Chondrocyte (in vitro differentiated cells): ENCODE data around the gene CACNB2. TPM values are rescaled to one million over a fixed set of nuclear protein-coding genes. Genes with fewer than 3 reads are reported as not detected.

Experiments used
- DNase-seq: peaks from one replicate; pipeline ENCODE4 v3.0.0; 2021; ENCODE audit warnings: mixed read lengths, low spot score
- H3K27ac Mint-ChIP-seq: one replicate; pipeline ENCODE4 v1.8.0; 2021; ENCODE audit warnings: mild to moderate bottlenecking, moderate library complexity, mixed read lengths; ENCODE audit not compliant: unreplicated experiment
- H3K27me3 Mint-ChIP-seq: 2 replicates; pipeline ENCODE4 v1.8.0; 2021; ENCODE audit warnings: low read depth, mixed read lengths
- H3K36me3 Mint-ChIP-seq: 2 replicates; pipeline ENCODE4 v1.8.0; 2021; ENCODE audit warnings: low read depth, mixed read lengths
- H3K4me1 Mint-ChIP-seq: 2 replicates; pipeline ENCODE4 v1.8.0; 2021; ENCODE audit warnings: low read depth, mild to moderate bottlenecking, mixed read lengths
- H3K4me3 Mint-ChIP-seq: one replicate; pipeline ENCODE4 v1.8.0; 2021; ENCODE audit warnings: mild to moderate bottlenecking, moderate library complexity, mixed read lengths; ENCODE audit not compliant: unreplicated experiment
- H3K9me3 Mint-ChIP-seq: 2 replicates; pipeline ENCODE4 v1.8.0; 2021; ENCODE audit warnings: low read depth, mixed read lengths
- total RNA-seq: library from RNA; stranded (reverse); gene quantifications from 3 replicates; pipeline ENCODE4 v1.2.1, GENCODE V29; 2021
- TF ChIP-seq, protein P1 (sequence below): fragments of 200-600 bp; sonication (generic); IDR thresholded peaks from 2 replicates; pipeline ENCODE4 v1.5.0; 2021; ENCODE audit warnings: antibody characterized with exemption, mild to moderate bottlenecking, moderate library complexity

The CACNB2 gene
- total RNA-seq, 1 donor from 2014 or later, result 0.25 TPM

- H3K27ac Mint-ChIP-seq, result no peak overlapping the region
- H3K36me3 Mint-ChIP-seq, result no peaks in the 10 kb centered on the region
Measured at GRCh38 chr10:18479502-18479901, 339.3 kb downstream of the CACNB2 start.

GRCh38 chr10:18483516-18484186, 343.4 kb downstream of the CACNB2 start:
- no peaks in the 10 kb centered on the region for H3K4me1 Mint-ChIP-seq
- no peak overlapping the region for H3K4me3 Mint-ChIP-seq
- no peak overlapping the region for H3K27ac Mint-ChIP-seq
- no peak for DNase-seq
- no peaks in the 10 kb centered on the region for H3K9me3 Mint-ChIP-seq
- no peaks in the 10 kb centered on the region for H3K36me3 Mint-ChIP-seq
- TF ChIP-seq, protein P1, sequence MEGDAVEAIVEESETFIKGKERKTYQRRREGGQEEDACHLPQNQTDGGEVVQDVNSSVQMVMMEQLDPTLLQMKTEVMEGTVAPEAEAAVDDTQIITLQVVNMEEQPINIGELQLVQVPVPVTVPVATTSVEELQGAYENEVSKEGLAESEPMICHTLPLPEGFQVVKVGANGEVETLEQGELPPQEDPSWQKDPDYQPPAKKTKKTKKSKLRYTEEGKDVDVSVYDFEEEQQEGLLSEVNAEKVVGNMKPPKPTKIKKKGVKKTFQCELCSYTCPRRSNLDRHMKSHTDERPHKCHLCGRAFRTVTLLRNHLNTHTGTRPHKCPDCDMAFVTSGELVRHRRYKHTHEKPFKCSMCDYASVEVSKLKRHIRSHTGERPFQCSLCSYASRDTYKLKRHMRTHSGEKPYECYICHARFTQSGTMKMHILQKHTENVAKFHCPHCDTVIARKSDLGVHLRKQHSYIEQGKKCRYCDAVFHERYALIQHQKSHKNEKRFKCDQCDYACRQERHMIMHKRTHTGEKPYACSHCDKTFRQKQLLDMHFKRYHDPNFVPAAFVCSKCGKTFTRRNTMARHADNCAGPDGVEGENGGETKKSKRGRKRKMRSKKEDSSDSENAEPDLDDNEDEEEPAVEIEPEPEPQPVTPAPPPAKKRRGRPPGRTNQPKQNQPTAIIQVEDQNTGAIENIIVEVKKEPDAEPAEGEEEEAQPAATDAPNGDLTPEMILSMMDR, result no peak
- peaks cover 3% of the 10 kb centered on the region for H3K27me3 Mint-ChIP-seq

More at GRCh38 chr10:18479502-18479901, 339.3 kb downstream of the CACNB2 start:
- Mint-ChIP-seq H3K27me3 (peaks cover 16% of the 10 kb centered on the region), H3K4me3 (no peak overlapping the region), H3K9me3 (no peaks in the 10 kb centered on the region), H3K4me1 (no peaks in the 10 kb centered on the region)
- TF ChIP-seq, protein P1, result no peak
- no peak for DNase-seq

- Mint-ChIP-seq H3K4me3 (no peak overlapping the region), H3K4me1 (no peaks in the 10 kb centered on the region), H3K27ac (no peak overlapping the region), H3K27me3 (peaks cover 1% of the 10 kb centered on the region), H3K36me3 (no peaks in the 10 kb centered on the region), H3K9me3 (no peaks in the 10 kb centered on the region)
- DNase-seq, result no peak
- TF ChIP-seq, protein P1, result no peak
Measured at GRCh38 chr10:18486438-18486837, 346.2 kb downstream of the CACNB2 start.

DNA sequence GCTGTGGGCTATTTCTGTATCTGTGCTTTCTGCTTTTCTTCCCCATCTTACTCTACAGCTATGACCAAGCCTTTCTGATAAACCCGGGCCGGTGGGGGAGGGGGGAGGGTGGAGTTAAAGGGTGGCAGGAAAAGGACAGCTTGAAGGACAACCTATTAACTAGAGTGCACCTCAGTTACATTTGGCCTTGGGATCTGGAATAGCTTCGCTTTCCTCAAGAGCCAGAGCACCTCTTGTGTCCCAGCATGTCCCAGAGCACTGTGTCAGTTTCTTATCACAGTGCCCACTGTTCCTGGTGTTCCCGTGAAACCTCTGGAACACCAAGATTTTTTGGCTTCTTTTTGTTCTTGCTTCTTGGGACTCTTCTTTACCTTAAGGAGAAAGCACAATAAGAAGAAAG, 350.5 kb downstream of the CACNB2 start:
- H3K4me1 Mint-ChIP-seq, result peaks cover 2% of the 10 kb centered on the region
- TF ChIP-seq, protein P1, result no peak
- peaks cover 2% of the 10 kb centered on the region for H3K9me3 Mint-ChIP-seq
- peaks cover 1% of the 10 kb centered on the region for H3K27me3 Mint-ChIP-seq
- H3K27ac Mint-ChIP-seq, result no peak overlapping the region
- no peak overlapping the region for H3K4me3 Mint-ChIP-seq
- no peak for DNase-seq
- H3K36me3 Mint-ChIP-seq, result no peaks in the 10 kb centered on the region

GRCh38 chr10:18497806-18498369, 357.7 kb downstream of the CACNB2 start:
- Mint-ChIP-seq H3K36me3 (no peaks in the 10 kb centered on the region), H3K27ac (no peak overlapping the region), H3K27me3 (no peaks in the 10 kb centered on the region), H3K4me1 (peaks cover 20% of the 10 kb centered on the region), H3K4me3 (no peak overlapping the region), H3K9me3 (no peaks in the 10 kb centered on the region)
- TF ChIP-seq, protein P1, result no peak
- no peak for DNase-seq
